Right atrium auricular region (tissue), 2 donors: ENCODE measurements around the gene B4GAT1. TPM values are rescaled to one million over a fixed set of nuclear protein-coding genes. Genes with fewer than 3 reads are reported as not detected.

ENCODE experiments used
- DNase-seq: peaks from one replicate; pipeline ENCODE4 v3.0.0-alpha.2; 2019; ENCODE audit warnings: low spot score
- H3K27ac ChIP-seq, 2 donors: fragments of 200-600 bp; sonication (generic); 1 replicate in 1 of 2; 2 replicates in 1 of 2; pipeline ENCODE4 v1.5.1; 2016 to 2019
- H3K27me3 ChIP-seq, 2 donors: fragments of 200-600 bp; sonication (generic); one replicate each; pipeline versions ENCODE4 v1.5.1 to v1.6.0; 2017 to 2019
- H3K36me3 ChIP-seq: fragments of 200-600 bp; sonication (generic); one replicate; pipeline ENCODE4 v1.5.1; 2016
- H3K4me1 ChIP-seq, 2 donors: fragments of 200-600 bp; sonication (generic); one replicate each; pipeline versions ENCODE4 v1.5.1 to v1.6.0; 2017 to 2019
- H3K4me3 ChIP-seq, 2 donors: fragments of 200-600 bp; sonication (generic); 1 replicate in 1 of 2; 2 replicates in 1 of 2; pipeline ENCODE4 v1.5.1; 2017 to 2019; ENCODE audit warnings: mild to moderate bottlenecking in 1 of 2, moderate library complexity in 1 of 2
- H3K9me3 ChIP-seq, 2 donors: fragments of 200-600 bp; sonication (generic); one replicate each; pipeline ENCODE4 v1.5.1; 2019
- CTCF ChIP-seq, 2 donors: fragments of 200-600 bp; sonication (generic); IDR thresholded peaks; one replicate each; pipeline ENCODE4 v1.5.1; 2019; ENCODE audit warnings: antibody characterized with exemption in 2 of 2
- total RNA-seq, 2 donors: library from RNA; depleted of rRNA; stranded (reverse); fragments of >200 nt; gene quantifications; one replicate each; pipeline ENCODE4 v1.1.0, GENCODE V29; 2016

Gene B4GAT1
- total RNA-seq, 2 donors from 2014 or later = 61.1 to 64.3 TPM

- no peak for TF ChIP-seq CTCF (IDR thresholded peaks at IDR 0.05)
- Histone ChIP-seq H3K4me3 (no peak overlapping the region), H3K27me3 (no peaks in the 10 kb centered on the region), H3K27ac (no peak overlapping the region), H3K4me1 (no peaks in the 10 kb centered on the region), H3K36me3 (no peaks in the 10 kb centered on the region), H3K9me3 (no peaks in the 10 kb centered on the region)
- DNase-seq = no peak
Measured at GRCh38 chr11:66299186-66299585, 48.2 kb downstream of the B4GAT1 start.

GRCh38 chr11:66297610-66298009 is 49.8 kb downstream of the B4GAT1 start:
- H3K4me3 ChIP-seq = no peak overlapping the region
- DNase-seq = no peak
- no peaks in the 10 kb centered on the region for H3K4me1 ChIP-seq
- H3K27me3 ChIP-seq = peaks cover 0 to 5% of the 10 kb centered on the region in 2 donors
- H3K36me3 ChIP-seq = no peaks in the 10 kb centered on the region
- no peak overlapping the region for H3K27ac ChIP-seq
- TF ChIP-seq CTCF (IDR thresholded peaks at IDR 0.05) = no peak
- H3K9me3 ChIP-seq = no peaks in the 10 kb centered on the region

Other genes with a start within 250 kb of the B4GAT1 start
- gene KLC2, start 89.9 kb downstream of the B4GAT1 start, total RNA-seq = 10 to 100 TPM; 17.7 to 29.6 TPM
- 100 to 1,000 TPM in 1 of 2 donors, 10 to 100 TPM in 1; 95.6 to 115 TPM for gene RAB1B, start 79.0 kb downstream of the B4GAT1 start, total RNA-seq
- gene CNIH2, start 69.5 kb downstream of the B4GAT1 start, total RNA-seq = not detected
- 100 to 1,000 TPM in 1 of 2 donors, 10 to 100 TPM in 1; 68.1 to 100 TPM for gene YIF1A, start 58.5 kb downstream of the B4GAT1 start, total RNA-seq
- 1 to 10 TPM; 1.4 to 5.5 TPM for gene TMEM151A, start 55.7 kb downstream of the B4GAT1 start, total RNA-seq
- 10 to 100 TPM in 1 of 2 donors, 1 to 10 TPM in 1; 7.6 to 10.7 TPM for gene CD248, start 30.6 kb downstream of the B4GAT1 start, total RNA-seq
- 1 to 10 TPM; 1.0 to 5.9 TPM for gene RIN1, start 11.2 kb downstream of the B4GAT1 start, total RNA-seq
- gene BRMS1, start 2.5 kb downstream of the B4GAT1 start, total RNA-seq = 10 to 100 TPM; 19.2 to 33.3 TPM
- 10 to 100 TPM; 16.9 to 19.9 TPM for gene SLC29A2, start 24.1 kb upstream of the B4GAT1 start, total RNA-seq
- under 1 TPM in 1 of 2 donors, not detected in 1; 0.19 TPM for gene NPAS4, start 73.4 kb upstream of the B4GAT1 start, total RNA-seq
- 10 to 100 TPM; 33.1 to 54.4 TPM for gene MRPL11, start 91.2 kb upstream of the B4GAT1 start, total RNA-seq
- 10 to 100 TPM; 12.7 to 20.7 TPM for gene PELI3, start 119.3 kb upstream of the B4GAT1 start, total RNA-seq
- gene DPP3, start 132.8 kb upstream of the B4GAT1 start, total RNA-seq = 10 to 100 TPM in 1 of 2 donors, 1 to 10 TPM in 1; 8.2 to 11.1 TPM
- gene BBS1, start 163.0 kb upstream of the B4GAT1 start, total RNA-seq = 10 to 100 TPM; 37.0 to 38.7 TPM
- gene ZDHHC24, start 198.4 kb upstream of the B4GAT1 start, total RNA-seq = 10 to 100 TPM; 10.9 to 16.5 TPM
- gene ACTN3, start 199.3 kb upstream of the B4GAT1 start, total RNA-seq = not detected
- 100 to 1,000 TPM in 1 of 2 donors, 10 to 100 TPM in 1; 79.1 to 124 TPM for gene CTSF, start 221.0 kb upstream of the B4GAT1 start, total RNA-seq
- gene CCDC87, start 245.4 kb upstream of the B4GAT1 start, total RNA-seq = under 1 TPM; 0.26 to 0.86 TPM
- 10 to 100 TPM; 13.8 to 18.6 TPM for gene CCS, start 245.6 kb upstream of the B4GAT1 start, total RNA-seq